HG03097 (cell line): ENCODE measurements around the gene ERICH6B.

ENCODE experiments used
- ATAC-seq: cut with Tn5 transposase; IDR thresholded peaks from one replicate; pipeline ENCODE4 v1.9.1; 2021; ENCODE audit not compliant: unreplicated experiment, low FRiP score

The ERICH6B gene

DNA sequence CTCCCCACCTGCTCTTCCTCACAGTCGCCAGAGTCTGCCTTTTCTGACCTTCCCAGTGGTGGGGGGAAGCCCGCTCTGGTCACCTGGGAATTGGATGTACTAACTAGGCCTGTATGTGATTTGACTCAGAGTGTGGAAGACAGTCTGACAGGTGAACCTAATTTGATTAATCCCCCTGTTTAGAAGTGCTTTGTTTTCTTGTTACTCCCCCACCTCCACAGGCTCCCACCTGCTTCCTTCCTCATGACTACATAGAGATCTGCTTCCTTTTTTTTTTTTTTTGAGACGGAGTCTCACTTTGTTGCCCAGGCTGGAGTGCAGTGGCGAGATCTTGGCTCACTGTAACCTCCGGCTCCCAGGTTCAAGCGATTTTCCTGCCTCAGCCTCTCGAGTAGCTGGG, 106.8 kb downstream of the ERICH6B start:
- ATAC-seq, result no peak

DNA sequence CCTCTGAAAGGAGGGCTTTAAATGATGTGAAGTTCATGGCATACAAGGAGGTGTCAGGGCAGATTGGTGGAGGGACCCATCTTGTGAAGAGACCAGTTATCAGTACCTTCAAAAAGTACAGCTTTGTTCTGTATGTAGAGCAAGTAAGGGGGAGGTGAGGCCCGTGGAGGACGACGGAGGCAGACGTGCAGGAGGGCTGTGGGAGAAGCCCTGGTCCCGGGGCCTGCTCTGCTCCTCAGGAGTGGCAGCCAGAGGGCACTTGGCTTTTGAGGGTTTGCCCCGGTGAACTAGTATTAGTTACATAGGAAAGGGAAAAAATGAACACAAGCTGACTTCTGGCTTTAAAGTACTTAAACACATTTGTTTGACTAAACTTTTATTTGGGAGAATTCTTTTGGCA, 108.7 kb downstream of the ERICH6B start:
- no peak for ATAC-seq

DNA sequence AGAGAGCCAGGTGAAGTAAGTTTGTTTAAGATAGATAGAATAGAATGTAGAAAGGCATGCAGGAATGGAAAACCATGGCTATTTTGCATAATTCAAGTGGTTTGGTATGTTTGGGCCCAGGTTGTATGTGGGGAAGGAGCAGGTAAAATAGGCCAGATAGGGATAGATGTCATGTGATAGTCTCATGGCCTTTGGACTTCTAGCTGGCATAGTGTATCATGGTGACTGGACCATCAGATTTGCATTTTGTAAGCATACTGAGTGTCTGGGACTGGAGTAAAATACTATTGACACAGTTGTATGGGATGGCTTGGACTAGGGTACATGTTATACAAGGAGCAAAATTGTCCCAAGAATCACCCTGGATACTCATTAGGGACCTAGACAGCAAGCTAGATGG, 111.9 kb downstream of the ERICH6B start:
- no peak for ATAC-seq

DNA sequence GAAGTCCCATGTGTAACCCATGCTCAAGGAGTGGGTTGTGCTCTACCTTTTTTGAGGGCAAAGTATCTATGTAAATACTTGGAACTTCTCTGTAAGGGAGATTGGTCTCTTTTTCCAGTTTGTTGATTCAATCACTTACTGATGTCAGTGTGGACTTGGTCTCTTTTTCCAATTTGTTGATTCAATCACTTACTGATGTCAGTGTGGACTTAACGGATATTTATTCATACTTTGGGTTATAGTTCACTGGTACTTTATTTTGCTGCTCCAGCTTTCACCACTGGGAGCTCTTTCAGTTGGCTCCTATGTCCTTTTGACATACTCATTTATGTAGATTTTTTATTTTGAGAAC, 114.4 kb downstream of the ERICH6B start:
- no peak for ATAC-seq

DNA sequence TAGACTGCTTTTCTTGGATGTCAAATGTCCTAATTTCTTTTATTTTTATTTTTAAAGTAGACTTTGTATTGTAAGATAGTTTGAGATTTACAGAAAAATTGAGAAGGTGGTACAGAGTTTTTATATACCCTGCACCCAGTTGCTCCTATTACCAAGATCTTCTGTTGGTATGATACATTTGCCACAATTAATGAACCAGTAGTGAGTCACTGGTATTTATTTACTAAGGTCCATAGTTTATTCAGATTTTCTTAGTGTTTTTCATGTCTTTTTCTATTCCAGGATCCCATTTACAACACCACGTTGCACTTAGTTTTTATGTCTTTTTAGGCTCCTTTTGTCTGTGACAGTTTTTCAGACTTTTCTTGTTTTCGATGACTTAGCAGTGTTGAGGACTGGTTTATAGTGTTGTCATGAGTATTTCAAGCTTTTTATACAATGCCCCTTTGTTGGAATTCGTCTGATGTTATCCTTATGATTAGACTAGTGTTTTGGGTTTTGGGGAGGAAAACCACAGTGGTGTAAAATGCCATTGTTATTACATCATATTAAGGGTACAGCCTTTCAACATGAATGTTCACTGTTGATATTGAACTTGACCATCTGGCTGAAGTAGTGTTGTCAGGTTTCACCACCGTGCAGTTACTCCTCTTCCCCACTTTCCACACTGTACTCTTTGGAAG, 114.9 kb downstream of the ERICH6B start:
- ATAC-seq, result no peak

DNA sequence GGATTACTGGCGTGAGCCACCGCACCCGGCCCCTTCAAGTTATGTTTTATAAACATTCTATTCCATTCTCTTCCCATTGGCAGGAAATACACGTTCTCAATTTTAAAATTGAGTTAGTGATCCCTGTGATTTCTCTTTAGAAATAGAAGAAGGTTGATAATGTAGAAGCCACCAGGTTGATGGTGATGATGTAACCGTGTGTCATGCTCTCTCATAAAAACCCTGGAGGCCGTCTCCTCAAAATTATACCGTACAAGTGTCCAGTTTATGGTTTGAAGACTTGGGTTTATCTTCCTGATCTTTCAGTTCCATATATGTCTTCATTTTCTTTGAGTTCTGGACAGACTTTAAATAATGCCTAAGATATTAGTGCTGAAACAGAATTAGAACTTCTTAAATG, 118.6 kb downstream of the ERICH6B start:
- no peak for ATAC-seq

DNA sequence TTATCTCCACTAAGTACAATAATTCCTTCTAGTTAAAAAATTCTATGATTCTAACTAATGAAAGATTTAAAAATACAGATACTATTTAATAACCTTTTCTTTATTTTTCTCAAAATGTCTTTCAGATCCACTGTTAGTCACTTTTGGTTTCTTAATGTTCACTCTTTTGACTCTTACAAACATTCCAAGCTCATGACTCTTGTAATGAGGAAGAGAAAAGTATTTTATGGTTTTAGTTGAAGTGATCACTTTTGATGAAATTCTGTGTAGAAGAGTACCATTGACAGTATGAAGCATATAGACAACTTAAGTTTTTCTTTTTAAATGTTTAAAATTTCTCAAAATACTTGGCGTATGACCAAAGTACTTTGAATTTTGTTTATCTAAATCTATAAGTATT, 123.0 kb downstream of the ERICH6B start:
- no peak for ATAC-seq
